DOHH2 (cell line): ENCODE measurements around the gene GPC6.

Experiments used
- H3F3A ChIP-seq: fragments of 200-600 bp; sonication (generic), shearing (Covaris generic); 2 replicates; pipeline ENCODE4 v1.6.0; 2016; ENCODE audit warnings: antibody characterized with exemption, mild to moderate bottlenecking; ENCODE audit not compliant: control insufficient read depth, insufficient read depth
- H3K27ac ChIP-seq: fragments of 200-600 bp; sonication (generic); 2 replicates; pipeline ENCODE4 v1.5.1; 2014; ENCODE audit warnings: low read depth, mild to moderate bottlenecking, low read length, moderate library complexity
- H3K27me3 ChIP-seq: fragments of 200-600 bp; sonication (generic); 2 replicates; pipeline ENCODE4 v1.6.1; 2014; ENCODE audit warnings: mild to moderate bottlenecking, low read length, mixed read lengths; ENCODE audit not compliant: control insufficient read depth
- H3K36me3 ChIP-seq: fragments of 200-600 bp; sonication (generic); 2 replicates; pipeline ENCODE4 v1.6.1; 2014; ENCODE audit warnings: mild to moderate bottlenecking, low read length, moderate library complexity, mixed read lengths; ENCODE audit not compliant: control insufficient read depth
- H3K4me1 ChIP-seq: fragments of 200-600 bp; sonication (generic); 2 replicates; pipeline ENCODE4 v1.6.1; 2014; ENCODE audit warnings: mild to moderate bottlenecking, low read length, mixed read lengths; ENCODE audit not compliant: control insufficient read depth
- H3K4me2 ChIP-seq: fragments of 200-600 bp; sonication (generic); 2 replicates; pipeline ENCODE4 v1.6.0; 2014; ENCODE audit warnings: mild to moderate bottlenecking, low read length, moderate library complexity
- H3K4me3 ChIP-seq: fragments of 200-600 bp; sonication (generic); 2 replicates; pipeline ENCODE4 v1.5.1; 2014; ENCODE audit warnings: mild to moderate bottlenecking, low read length, mixed read lengths
- H3K79me2 ChIP-seq: fragments of 200-600 bp; sonication (generic); 2 replicates; pipeline ENCODE4 v1.6.1; 2014; ENCODE audit warnings: mild to moderate bottlenecking, low read length, mixed read lengths; ENCODE audit not compliant: control insufficient read depth
- H3K9me2 ChIP-seq: fragments of 200-600 bp; sonication (generic); replicated peaks from 2 replicates; pipeline ENCODE4 v1.6.1; 2014; ENCODE audit warnings: mild to moderate bottlenecking, low read length, mixed read lengths; ENCODE audit not compliant: control insufficient read depth
- H3K9me3 ChIP-seq: fragments of 200-600 bp; sonication (generic); 2 replicates; pipeline ENCODE4 v1.6.1; 2014; ENCODE audit warnings: antibody characterized with exemption, low read length, mixed read lengths; ENCODE audit not compliant: control insufficient read depth, insufficient read depth
- H4K20me1 ChIP-seq: fragments of 200-600 bp; sonication (generic); 2 replicates; pipeline ENCODE4 v1.6.0; 2014; ENCODE audit warnings: low read depth, mild to moderate bottlenecking, antibody characterized with exemption, low read length, moderate library complexity; ENCODE audit not compliant: control insufficient read depth, insufficient read depth
- CTCF ChIP-seq: fragments of 200-600 bp; sonication (generic); IDR thresholded peaks from one replicate; pipeline ENCODE4 v1.5.1; 2014; ENCODE audit warnings: antibody characterized with exemption, mild to moderate bottlenecking, low read depth, low read length; ENCODE audit not compliant: poor library complexity, severe bottlenecking
- EZH2phosphoT487 ChIP-seq: fragments of 200-600 bp; sonication (generic); IDR thresholded peaks from 2 replicates; pipeline ENCODE4 v1.6.1; 2017; ENCODE audit warnings: borderline replicate concordance, mild to moderate bottlenecking, antibody characterized with exemption, low read length, moderate library complexity, mixed read lengths

The GPC6 gene

GRCh38 chr13:94419304-94419924, 1192.8 kb downstream of the GPC6 start:
- TF ChIP-seq CTCF (no peak), EZH2phosphoT487 (no peak)
- Histone ChIP-seq H3K27me3 (peaks cover 3% of the 10 kb centered on the region), H3K4me1 (no peaks in the 10 kb centered on the region), H3K79me2 (no peaks in the 10 kb centered on the region), H3K9me3 (no peaks in the 10 kb centered on the region), H3K27ac (no peak overlapping the region), H3K36me3 (no peaks in the 10 kb centered on the region), H3K4me3 (no peak overlapping the region), H3K4me2 (no peak overlapping the region), H3K9me2 (no peaks in the 10 kb centered on the region), H4K20me1 (no peaks in the 10 kb centered on the region), H3F3A (no peaks in the 10 kb centered on the region)

- no peaks in the 10 kb centered on the region for H3K9me2 ChIP-seq
- TF ChIP-seq CTCF (no peak), EZH2phosphoT487 (no peak)
- no peak overlapping the region for H3K4me3 ChIP-seq
- H4K20me1 ChIP-seq: no peaks in the 10 kb centered on the region
- H3F3A ChIP-seq: no peaks in the 10 kb centered on the region
- H3K27me3 ChIP-seq: peaks cover 3% of the 10 kb centered on the region
- H3K79me2 ChIP-seq: no peaks in the 10 kb centered on the region
- H3K4me2 ChIP-seq: no peak overlapping the region
- H3K4me1 ChIP-seq: no peaks in the 10 kb centered on the region
- no peaks in the 10 kb centered on the region for H3K36me3 ChIP-seq
- H3K9me3 ChIP-seq: no peaks in the 10 kb centered on the region
- H3K27ac ChIP-seq: no peak overlapping the region
Measured at GRCh38 chr13:94419925-94420305, 1193.3 kb downstream of the GPC6 start.

GRCh38 chr13:94427313-94427953, 1200.8 kb downstream of the GPC6 start:
- no peak overlapping the region for H3K4me2 ChIP-seq
- H4K20me1 ChIP-seq: no peaks in the 10 kb centered on the region

More at GRCh38 chr13:94427313-94427953, 1200.8 kb downstream of the GPC6 start:
- no peak overlapping the region for H3K27ac ChIP-seq
- no peaks in the 10 kb centered on the region for H3F3A ChIP-seq
- no peaks in the 10 kb centered on the region for H3K9me2 ChIP-seq
- TF ChIP-seq CTCF: no peak
- TF ChIP-seq EZH2phosphoT487: no peak
- H3K4me1 ChIP-seq: no peaks in the 10 kb centered on the region
- H3K36me3 ChIP-seq: no peaks in the 10 kb centered on the region
- no peaks in the 10 kb centered on the region for H3K79me2 ChIP-seq
- H3K4me3 ChIP-seq: no peak overlapping the region
- H3K9me3 ChIP-seq: no peaks in the 10 kb centered on the region
- H3K27me3 ChIP-seq: 0 out of 2 replicates have a peak, but pooled peaks cover 3% of the 10 kb centered on the region
